ENCODE data around the gene MRPL17. TPM values are rescaled to one million over a fixed set of nuclear protein-coding genes. Genes with fewer than 3 reads are reported as not detected.
"Not testable (repeated sequence)": the region's sequence is repeated elsewhere in the genome, so short reads cannot be mapped to it uniquely, and the experiment has no call there.

Gene MRPL17
- polyA plus RNA-seq, 10 donors = 54.3 to 79.9 (median 59.9) TPM

DNA sequence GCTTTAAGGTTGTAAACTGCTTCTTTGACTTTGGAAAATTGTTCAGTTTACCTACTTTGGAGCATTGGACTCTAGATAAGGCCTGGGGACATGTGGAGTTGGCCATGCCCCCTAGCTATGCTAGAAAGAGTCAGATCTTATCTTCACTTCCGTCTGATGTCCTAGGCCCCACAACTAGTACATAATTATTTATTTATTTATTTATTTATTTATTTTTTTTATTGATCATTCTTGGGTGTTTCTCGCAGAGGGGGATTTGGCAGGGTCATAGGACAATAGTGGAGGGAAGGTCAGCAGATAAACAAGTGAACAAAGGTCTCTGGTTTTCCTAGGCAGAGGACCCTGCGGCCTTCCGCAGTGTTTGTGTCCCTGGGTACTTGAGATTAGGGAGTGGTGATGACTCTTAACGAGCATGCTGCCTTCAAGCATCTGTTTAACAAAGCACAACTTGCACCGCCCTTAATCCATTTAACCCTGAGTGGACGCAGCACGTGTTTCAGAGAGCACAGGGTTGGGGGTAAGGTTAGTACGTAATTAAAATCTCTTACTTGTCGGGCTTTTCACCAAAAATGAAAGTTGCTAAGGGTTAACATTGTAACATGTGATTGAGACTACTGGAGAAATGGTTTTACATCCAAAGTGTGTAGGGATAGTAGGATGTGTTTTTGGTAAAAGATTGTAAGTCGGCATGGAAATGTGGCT, 7.4 kb upstream of the MRPL17 start:
- DNase-seq = not testable (repeated sequence)

DNA sequence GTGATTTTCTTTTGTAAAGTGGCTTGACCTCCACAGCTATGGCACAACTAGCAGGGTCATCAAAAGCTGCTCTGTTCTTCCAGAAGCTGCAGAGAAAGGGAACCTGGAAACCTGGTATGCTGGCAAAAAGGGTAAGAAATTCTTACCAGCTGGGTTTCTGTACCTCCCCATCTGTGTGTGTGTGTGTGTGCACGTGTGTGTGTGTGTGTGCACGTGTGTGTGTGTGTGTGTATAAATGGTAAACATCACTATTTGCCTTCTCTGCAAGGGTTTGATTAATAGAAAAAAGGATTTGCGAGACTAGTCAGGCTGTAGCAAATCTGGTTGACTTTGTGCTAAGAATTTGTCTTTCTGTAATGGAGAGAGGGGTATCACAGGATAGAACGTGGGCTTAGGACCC, 4.7 kb upstream of the MRPL17 start:
- no peak for DNase-seq

DNA sequence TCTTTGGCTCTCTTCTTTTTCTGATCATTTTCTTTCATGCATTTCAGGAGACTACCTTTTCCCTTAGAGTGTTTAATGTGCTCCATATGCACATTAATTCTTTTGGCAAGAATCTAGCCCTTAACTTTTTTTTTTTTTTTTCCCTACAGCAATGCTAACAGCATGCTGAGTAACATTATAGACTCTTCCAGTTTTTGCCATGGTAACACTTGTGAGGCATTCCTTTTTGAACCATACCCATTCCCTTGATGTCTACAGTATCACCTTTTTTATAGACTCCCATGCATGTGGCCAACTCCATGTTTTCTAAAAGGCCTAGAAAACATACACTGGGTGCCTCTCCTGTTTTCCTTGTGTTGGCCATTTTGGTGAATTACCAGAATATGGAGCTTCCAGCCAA, 2.9 kb upstream of the MRPL17 start:
- DNase-seq = no peak

DNA sequence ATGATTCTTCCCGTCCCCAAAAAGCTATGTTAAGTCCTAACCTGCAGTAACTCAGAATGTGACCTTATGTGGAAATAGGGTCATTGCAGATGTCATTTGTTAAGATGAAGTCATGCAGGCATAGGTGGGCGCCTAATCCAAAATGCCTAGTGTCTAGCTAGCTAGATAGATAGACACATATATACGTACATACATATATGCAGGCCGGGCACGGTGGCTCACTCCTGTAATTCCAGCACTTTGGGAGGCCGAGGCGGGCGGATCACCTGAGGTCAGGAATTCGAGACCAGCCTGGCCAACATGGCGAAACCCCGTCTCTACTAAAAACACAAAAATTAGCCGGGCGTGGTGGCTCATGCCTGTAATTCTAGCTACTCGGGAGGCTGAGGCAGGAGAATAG, 928 bp upstream of the MRPL17 start:
- DNase-seq = not testable (repeated sequence)

DNA sequence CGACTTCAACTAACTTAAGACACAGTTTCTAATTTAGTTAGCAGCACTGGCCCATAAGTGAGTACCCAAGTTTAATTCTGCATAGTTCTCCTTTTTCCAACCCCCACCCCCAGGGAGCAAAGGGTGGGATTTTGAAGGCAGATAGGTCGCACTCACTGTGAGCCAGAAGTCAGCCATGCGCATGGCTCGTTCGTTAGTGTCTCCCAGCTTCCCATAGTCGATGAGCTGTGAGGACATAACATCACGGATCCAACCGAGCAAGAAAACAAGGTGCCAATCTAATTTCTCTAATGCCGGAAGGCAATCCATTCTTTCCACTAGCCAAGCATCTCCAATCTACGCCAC, 577 bp downstream of the MRPL17 start:
- DNase-seq = peak in 1 of 3 donors; percentile 13

DNA sequence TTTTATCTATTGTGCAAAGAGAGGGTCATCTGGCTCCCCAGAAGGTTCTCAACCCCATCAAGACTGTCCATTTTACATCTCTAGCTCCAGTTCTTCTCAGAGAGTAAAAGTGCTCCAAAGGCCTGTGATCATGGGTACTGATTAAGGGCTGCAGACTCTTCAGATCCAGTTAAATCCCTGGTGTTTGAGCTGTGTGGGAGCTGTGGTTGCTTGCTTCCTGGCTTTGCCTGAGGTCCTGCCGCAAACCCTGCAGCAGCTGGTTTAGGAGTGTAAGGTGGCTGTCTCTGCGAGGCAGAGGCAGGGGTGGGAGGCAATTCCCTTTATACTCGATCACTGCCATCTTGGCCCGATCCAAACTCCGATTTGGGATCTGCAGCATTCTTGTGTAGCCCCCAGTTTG, 1.2 kb downstream of the MRPL17 start:
- no peak for DNase-seq

DNA sequence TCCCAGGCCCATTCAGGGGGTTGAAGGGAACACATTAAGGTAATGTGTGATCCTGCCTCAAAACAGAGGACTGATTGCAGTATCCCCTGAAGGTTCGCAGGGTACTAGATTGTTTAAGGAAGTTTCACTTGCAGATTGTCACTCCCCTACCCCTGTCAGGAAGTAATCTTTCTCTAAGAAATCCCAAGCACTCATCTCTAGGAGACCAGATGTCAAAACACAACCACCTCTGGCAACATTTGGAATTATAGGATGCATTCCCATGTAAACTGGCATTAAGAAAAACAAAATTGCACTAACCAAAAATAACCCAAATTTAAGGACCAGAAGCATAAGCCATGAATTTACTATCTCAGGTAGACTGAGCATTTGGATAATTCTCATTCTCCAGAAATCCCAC, 1.6 kb downstream of the MRPL17 start:
- no peak for DNase-seq

DNA sequence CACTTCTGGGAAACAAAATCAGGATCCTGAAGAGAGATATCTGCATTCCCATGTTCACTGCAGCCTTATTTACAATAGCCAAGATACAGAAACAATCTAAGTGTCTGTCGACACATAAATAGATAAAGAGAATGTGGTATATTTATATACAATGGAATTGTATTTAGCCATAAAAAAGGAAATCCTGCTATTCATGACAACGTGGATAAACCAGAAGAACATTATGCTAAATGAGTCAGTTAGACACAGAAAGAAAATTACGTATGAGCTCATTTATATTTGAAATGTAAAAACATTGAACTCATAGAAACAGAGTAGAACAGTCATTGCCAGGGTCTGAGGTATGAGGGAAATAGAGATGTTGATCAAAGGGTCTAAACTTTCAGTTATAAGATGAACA, 6.1 kb downstream of the MRPL17 start:
- DNase-seq = no peak

DNA sequence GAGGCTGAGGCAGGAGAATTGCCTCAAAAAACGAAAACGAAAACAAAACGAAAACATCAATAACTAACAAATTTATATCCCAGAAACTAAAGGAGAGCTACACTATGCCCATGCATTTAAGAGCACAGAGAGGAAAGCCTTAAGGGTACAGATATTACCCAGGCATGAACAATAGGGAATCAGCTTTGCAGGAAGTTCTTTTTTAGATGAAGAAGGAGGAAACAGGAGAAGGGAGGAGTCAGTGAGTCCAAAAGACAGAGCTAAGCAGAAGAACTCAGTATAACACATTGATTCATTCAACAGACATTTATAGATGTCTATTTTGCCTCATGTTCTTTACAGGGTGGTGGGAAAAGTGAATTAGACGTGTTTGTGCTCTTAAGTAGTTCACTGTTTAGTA, 8.3 kb downstream of the MRPL17 start:
- DNase-seq = no peak

DNA sequence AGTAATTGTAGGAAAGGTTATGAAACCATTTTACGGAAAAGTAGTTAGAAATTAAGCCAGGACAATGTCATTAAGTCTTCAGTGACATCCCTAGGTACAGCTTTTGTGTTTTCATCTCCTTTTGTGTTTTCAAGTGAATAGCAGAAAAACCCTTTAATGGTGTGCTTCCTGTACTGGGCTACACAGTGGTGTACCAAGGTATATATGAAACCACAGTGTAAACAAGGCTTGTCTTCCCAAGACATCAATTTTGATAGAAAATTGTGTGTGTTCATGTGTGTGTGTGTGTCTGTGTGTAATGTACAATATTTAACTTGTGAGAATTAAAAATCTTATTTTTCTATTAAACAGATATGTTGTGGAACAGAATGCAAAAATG, 8.9 kb downstream of the MRPL17 start:
- DNase-seq = no peak

DNA sequence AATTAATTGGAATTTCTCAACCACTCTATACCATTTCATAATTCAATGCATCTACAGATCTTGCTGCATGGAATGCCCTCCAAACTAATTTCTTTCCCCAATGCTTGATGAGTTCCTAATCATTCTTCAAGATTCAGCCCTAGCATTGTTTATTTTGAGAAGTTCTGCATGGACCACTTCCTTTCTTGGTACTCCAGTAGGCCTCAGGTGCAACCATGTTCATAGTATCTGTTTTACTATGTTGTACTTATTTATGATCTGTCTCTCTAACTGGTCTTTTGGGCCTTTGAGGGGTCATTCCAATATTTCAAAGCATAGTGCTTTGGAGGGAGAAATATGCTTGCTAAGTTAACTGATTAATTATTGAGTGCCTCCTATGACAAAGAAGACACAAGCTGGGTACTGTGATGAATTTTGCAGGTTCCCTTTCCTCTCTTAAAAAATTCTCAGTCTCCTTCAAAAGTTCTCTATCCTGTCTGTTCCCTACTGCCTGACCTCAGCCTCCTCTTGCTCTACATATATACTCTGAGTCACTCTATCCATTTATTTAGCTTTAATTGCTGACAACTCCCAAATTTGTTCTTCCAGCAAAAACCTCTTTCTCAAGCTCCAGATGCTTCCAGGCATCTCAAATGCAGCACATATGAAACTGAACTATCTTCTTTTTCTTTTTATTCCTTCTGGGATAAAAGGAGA, 9.5 kb downstream of the MRPL17 start:
- no peak for DNase-seq

DNA sequence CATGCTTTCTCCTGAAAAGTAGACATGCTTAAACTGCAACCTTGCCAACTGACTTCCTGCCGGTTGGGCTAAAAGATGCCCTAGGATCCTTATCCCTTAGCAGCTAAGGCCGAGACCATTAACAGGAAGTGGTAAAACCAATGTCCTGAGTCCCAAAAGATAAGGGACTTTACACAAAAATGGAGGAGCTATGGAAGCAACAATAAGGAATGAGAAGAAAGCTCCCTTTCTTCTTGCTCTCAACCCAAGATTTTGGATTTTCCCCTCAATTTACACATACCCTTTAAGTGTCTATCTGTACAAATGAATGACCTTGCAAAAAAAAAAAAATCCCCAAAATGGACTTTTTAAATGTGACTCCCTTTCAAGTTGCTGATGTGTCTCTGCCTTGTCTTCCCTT, 11.1 kb downstream of the MRPL17 start:
- DNase-seq = no peak

DNA sequence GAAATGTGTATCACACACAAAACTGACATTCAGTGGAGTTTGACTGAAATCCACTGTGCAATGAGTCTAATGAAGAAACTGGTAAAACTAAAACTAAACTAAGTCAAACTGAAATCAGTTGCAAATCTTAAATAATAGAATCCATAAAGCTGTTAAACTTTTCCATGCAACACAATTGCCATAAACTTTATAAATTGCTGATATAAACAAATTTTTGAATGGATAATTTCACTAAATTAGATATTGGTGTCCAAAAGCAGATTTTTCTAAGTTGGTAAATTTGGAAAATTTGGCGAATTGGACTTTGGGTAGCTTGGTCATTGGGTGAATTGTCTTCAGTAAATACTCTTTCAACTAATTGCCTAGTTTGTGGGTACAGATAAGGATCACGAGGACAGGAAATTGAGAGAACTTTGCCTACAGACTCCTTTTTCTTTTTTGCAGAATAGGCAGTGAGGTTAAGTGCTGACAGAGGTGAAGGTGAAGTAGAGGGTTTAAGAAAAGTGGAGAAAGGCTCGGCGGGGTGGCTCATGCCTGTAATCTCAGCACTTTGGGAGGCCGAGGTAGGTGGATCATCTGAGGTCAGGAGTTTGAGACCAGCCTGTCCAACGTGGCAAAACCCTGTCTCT, 12.8 kb downstream of the MRPL17 start:
- no peak for DNase-seq

DNA sequence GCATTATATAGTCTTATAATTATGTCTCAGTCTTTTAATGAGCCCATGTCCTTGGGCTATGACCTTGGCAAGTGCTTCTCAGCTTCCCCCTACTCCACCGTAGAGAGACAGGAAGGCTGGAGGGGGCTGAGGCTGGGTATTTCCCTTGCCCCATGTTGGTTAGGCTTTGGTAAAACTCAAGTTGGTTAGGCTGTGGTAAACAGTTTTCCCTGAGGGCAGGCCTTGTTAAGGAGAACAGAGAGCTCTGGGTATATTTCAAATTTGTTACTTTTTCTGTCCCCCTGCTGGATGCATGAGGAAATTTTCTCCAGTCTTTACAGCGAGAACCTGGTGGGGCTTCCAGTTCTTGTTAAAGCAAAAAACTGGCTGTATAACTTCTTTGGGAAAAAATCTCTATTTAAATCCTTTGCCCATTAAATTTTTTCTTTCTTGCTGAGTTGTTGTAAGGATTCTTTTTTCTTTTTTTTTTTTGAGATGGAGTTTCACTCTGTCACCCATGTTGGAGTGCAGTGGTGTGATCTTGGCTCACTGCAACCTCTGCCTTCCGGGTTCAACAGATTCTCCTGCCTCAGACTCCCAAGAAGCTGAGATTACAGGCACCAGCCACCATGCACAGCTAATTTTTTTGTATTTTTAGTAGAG, 15.3 kb downstream of the MRPL17 start:
- DNase-seq = no peak

DNA sequence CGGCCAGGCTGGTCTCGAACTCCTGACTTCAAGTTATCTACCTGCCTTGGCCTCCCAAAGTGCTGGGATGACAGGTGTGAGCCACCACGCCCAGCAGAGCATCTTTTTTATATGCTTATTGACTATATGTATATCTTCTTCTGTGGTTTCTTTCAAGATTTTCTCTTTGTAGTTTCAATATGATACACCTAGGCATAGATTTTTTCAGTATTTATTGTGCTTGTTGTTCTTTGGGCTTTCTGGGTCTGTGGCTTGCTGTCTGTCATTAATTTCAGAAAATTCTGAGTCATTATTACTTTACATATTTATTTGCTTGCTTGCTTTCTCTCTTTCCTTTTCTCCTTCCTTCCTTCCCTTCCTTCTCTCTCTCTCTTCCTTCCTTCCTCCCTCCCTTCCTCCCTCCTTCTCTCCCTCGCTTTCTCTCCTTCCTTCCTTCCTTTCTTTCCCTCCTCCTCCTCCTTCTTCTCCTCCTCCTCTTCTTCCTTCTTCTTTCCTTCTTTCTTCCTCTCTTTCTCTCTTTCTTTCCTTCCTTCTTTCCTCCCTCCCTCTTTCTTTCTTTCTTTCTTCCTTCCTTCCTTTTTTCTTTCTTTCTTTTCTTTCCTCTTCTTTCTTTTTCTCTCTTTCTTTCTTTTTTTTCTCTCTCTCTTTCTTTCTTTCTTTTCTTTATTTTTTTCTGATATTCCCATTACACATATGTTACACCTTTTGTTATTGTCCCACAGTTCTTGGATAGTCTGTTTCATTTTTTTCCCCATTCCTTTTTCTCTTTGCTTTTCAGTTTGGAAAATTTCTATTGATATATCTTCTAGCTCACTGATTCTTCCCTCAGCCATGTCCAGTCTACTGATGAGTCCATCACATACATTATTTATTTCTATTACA, 16.6 kb downstream of the MRPL17 start:
- DNase-seq = no peak

DNA sequence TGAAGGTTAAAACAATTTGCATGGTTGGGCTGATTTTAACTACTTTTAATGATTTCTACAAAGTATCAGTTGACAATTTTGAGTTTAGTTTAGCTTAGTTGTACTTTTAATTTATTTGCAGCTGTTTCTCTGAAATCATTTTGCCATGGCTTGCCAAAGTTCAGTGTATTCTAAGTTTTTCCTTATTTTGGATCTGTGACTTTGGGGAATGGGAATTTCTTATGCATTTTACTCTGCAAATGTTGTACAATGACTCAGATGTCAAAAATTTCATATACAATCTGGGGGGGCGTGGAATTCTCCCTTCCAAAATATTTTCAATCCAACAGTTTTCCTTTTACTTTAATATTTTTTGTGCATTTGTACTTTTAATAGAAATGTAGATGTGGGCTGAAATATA, 18.6 kb downstream of the MRPL17 start:
- DNase-seq = peak; percentile 61 to 80 (median 72)

DNA sequence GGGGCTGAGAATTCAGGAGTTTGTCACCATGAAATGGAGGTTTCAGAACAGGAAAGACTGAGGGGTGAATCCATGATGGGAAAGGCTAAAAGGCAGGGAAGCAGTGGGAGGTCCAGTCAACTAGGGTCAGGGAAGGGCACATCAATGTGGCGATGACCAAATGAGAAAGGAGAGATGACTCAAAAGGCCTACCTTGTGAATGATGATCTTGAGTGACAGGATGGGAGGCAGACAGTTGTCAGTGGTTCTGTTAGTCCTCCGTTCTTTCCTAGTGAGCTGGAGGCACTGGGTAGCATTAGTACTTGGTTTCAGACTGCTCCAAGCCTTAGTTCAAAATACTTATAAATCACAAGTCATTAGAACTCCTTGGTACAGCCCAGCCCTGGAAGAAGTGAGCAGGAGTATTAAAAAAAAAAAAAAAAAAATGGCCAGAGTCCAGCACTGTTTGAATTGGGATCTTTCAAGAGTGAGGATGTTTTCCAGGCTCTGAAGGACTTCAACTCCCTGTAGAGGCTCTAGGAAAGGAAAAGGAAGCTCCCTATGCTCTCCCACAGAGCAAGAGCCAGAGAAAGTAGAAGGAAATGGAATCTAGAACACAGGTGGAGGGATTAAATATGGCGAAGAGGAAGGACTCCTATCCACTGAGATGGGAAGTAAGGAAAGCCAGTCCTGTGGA, 19.2 kb downstream of the MRPL17 start:
- peak in 2 of 3 donors; percentile 61 to 74 for DNase-seq

DNA sequence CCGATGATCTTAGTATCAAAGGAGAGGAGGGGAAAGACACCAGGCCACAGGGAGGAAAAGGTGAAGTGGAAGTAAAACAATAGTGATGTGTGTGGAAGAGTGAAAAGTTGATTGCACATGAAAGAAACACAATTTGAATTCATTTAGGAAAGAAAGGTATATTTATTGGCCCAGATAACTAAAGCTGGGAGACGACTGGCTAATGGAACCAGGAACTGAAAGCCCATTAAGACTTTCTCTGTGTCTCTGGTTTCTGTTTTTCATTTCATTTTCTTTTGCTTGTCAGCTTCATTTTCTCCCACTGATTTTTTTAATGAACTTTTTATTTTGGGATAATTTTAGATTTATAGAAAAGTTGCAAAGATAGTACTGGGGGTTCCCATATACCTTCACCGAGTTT, 22.4 kb downstream of the MRPL17 start:
- DNase-seq = no peak

DNA sequence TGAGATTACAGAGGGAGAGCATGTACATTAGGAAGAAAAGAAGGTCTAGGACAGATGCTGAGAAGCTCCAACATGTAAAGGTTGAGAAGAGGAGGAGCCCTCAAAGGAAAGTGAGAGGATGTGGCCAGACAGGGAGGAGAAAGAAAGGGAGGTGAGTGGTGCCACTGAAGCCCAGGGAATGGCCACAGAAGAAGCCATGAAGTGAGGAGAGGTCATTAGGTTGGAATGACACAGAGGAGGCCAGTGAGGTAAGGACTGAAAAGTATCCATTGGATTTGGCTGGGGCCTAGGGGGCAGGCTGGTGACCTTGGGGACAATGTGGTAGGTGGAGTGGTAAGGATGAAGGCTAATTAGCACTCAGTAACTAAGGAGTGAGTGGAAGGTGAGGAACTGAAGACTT, 24.5 kb downstream of the MRPL17 start:
- no peak for DNase-seq

DNA sequence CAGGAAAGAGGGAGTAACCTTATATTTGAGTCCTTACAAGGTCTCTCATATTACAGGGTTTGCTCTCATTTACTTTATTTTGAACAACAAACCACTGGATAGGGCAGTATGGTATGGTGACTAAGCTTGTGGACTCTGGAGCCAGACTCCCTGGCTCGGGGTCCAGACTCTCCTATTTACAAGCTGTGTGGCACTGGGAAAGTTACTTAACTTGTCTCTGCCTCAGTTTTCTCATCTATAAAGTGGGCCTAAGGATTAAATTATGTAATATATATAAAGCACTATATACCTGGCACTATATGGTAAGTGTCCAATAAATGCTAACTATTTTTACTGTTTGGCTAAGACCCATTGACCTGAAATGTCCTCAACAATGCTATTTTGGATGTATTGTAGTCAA, 25.8 kb downstream of the MRPL17 start:
- DNase-seq = no peak

DNA sequence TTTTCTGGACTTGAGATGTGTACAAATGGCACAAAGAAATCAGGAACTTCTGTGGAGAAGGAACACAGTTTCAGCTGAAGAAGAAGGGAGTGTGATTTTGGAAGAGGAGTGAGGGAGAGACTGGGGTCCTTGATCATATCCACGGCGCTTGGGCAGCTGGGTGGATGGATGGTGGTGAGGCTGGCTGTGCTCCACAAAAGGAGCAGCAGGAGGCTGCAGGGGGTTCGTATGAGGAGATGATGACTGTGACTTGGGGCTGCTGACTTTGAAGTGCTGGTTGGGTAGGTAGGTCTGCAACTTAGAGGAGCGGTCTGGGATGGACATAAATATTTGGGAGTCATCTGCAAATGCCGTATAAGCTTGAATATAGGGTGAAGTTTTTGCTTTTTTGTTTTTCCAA, 26.2 kb downstream of the MRPL17 start:
- DNase-seq = peak in 1 of 3 donors; percentile 38
